ENCODE measurements around the gene ASGR2. TPM values are rescaled to one million over a fixed set of nuclear protein-coding genes. Genes with fewer than 3 reads are reported as not detected.

ASGR2 gene
- total RNA-seq, 4 donors from 2014 or later: 0.32 to 1.5 (median 0.42) TPM; not detected in 1

DNA sequence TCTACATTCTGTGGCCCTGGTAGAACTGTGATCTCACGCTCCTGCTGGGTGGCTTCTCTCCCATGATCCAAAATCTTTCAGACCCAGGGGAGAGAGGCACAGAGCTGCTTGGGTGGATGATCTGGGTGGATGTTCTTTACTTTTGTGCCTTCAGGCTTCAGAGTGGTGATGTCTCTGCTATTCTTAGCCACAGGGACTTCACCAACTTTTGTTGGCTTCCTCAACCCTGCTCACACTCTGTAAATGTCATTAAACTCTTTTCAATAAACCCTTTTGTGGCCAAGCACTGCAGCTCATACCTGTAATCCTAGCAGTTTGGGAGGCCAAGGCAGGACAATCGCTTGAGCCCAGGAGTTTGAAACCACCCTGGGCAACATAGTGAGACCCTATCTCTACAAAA is 42.2 kb downstream of the ASGR2 start:
- Histone ChIP-seq H3K27ac (replicated peaks in 1 of 4) (no peak overlapping the region), H3K27me3 (no peaks in the 10 kb centered on the region), H3K4me1 (no peaks in the 10 kb centered on the region), H3K4me3 (no peak overlapping the region), H3K36me3 (no peaks in the 10 kb centered on the region), H3K9me3 (peaks cover 0 to 16% (median 9%) of the 10 kb centered on the region in 4 donors)
- no peak for DNase-seq (ENCODE audit: extremely low spot score)
- intact Hi-C loops (cut with DNase I): no loop called here
- no peak for TF ChIP-seq POLR2A (IDR thresholded peaks at IDR 0.05; ENCODE audit: low read depth)
- 89% methylated on average over 2 of the region's 2 CpGs for WGBS

DNA sequence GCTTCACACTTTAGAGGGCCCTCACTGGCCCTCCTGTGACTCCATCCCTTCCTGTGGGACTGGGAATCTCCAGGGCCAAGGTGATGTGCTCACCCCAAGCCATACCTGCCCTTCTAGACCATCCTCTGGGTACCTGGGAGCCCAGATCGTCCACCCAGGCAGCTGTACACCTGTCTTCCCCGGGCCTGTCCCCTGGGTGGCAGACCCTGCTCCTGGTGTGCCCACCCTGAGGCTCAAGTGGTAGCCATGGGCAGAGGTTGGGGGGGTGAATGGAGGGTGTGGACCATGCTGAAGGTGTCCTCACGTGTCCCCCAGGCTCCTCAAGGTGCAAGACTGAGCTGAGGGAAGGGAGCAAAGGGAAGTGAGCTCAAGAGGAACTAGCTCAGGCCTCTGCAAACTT is 43.9 kb downstream of the ASGR2 start:
- Histone ChIP-seq H3K27ac (replicated peaks in 1 of 4) (no peak overlapping the region), H3K9me3 (peaks cover 0 to 17% (median 9%) of the 10 kb centered on the region in 4 donors), H3K36me3 (no peaks in the 10 kb centered on the region), H3K4me1 (no peaks in the 10 kb centered on the region), H3K4me3 (no peak overlapping the region), H3K27me3 (peaks cover 0 to 3% (median 0%) of the 10 kb centered on the region in 4 donors)
- TF ChIP-seq EP300 (IDR thresholded peaks at IDR 0.05): no peak
- intact Hi-C loops (cut with DNase I): no loop called here
- WGBS: 78% methylated on average over 3 of the region's 3 CpGs
- no peak for DNase-seq (ENCODE audit: extremely low spot score)

DNA sequence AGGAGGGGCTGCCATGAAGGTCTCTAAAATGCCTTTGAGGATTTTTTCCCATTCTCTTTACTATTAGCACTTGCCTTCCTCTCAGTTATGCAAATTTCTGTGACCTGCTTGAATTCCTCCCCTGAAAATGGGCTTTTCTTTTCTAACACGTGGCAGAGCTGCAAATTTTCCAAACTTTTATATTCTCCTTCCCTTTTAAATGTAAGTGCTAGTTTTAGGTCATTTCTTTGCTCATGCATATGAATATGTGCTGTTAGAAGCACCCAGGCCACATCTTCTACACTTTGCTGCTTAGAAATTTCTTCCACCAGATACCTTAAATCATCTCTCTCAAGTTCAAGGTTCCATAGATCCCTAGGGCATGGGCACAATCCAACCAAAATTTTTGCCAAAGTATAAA is 46.4 kb downstream of the ASGR2 start:
- DNase-seq (ENCODE audit: extremely low spot score): no peak
- 33% methylated on average over 1 of the region's 1 CpG for WGBS
- Histone ChIP-seq H3K9me3 (peaks cover 0 to 17% (median 9%) of the 10 kb centered on the region in 4 donors), H3K4me3 (no peak overlapping the region), H3K27me3 (peaks cover 0 to 3% (median 0%) of the 10 kb centered on the region in 4 donors), H3K27ac (replicated peaks in 1 of 4) (no peak overlapping the region), H3K4me1 (no peaks in the 10 kb centered on the region), H3K36me3 (no peaks in the 10 kb centered on the region)
- intact Hi-C loops (cut with DNase I): no loop called here
- TF ChIP-seq POLR2A (IDR thresholded peaks at IDR 0.05; ENCODE audit: low read depth): no peak
- no peak for TF ChIP-seq POLR2AphosphoS5 (IDR thresholded peaks at IDR 0.05)

DNA sequence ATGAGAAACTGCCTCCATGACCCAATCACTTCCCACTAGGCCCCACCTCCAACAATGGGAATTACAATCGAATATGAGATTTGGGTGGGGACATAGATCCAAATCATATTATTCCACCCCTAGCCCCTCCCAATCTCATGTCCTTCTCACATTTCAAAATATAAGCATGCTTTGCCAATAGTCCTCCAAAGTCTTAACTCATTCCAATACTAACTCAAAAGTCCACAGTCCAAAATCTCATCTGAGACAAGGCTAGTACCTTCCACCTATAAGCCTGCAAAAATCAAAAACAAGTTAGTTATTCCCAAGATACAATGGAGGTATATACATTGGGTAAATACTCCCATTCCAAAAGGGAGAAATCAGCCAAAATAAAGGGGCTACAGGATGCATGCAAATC is 47.4 kb downstream of the ASGR2 start:
- intact Hi-C loops (cut with DNase I): no loop called here
- Histone ChIP-seq H3K27me3 (peaks cover 0 to 8% (median 0%) of the 10 kb centered on the region in 4 donors), H3K4me3 (no peak overlapping the region), H3K9me3 (peaks cover 0 to 17% (median 9%) of the 10 kb centered on the region in 4 donors), H3K36me3 (no peaks in the 10 kb centered on the region), H3K27ac (replicated peaks in 1 of 4) (no peak overlapping the region), H3K4me1 (no peaks in the 10 kb centered on the region)
- TF ChIP-seq, protein P1, sequence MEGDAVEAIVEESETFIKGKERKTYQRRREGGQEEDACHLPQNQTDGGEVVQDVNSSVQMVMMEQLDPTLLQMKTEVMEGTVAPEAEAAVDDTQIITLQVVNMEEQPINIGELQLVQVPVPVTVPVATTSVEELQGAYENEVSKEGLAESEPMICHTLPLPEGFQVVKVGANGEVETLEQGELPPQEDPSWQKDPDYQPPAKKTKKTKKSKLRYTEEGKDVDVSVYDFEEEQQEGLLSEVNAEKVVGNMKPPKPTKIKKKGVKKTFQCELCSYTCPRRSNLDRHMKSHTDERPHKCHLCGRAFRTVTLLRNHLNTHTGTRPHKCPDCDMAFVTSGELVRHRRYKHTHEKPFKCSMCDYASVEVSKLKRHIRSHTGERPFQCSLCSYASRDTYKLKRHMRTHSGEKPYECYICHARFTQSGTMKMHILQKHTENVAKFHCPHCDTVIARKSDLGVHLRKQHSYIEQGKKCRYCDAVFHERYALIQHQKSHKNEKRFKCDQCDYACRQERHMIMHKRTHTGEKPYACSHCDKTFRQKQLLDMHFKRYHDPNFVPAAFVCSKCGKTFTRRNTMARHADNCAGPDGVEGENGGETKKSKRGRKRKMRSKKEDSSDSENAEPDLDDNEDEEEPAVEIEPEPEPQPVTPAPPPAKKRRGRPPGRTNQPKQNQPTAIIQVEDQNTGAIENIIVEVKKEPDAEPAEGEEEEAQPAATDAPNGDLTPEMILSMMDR (IDR thresholded peaks at IDR 0.05): no peak
- no peak for TF ChIP-seq POLR2AphosphoS5 (IDR thresholded peaks at IDR 0.05)
- no peak for TF ChIP-seq EP300 (IDR thresholded peaks at IDR 0.05)
- no peak for TF ChIP-seq POLR2A (IDR thresholded peaks at IDR 0.05; ENCODE audit: low read depth)
- WGBS: 86% methylated on average over 1 of the region's 1 CpG
- DNase-seq (ENCODE audit: extremely low spot score): no peak

DNA sequence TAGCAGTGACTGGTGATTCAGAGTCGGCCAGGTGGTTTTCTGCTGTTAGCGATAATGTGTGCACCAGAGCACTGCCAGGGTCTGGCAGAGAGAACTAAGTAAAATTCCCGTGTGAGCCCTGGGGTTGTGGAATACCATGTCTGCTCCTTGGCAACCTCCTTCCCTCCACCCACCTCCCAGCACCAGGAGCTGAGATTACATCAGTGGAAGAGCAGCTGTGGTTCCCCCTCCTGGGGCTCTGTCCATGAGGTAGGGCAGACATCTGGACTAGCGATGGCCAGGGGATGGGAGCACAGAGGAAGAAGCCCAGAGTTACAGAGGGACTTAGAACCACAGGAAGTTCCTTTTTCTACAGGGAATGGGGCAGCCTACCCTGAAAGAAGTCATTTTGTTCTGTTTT is 50.4 kb downstream of the ASGR2 start:
- Histone ChIP-seq H3K9me3 (peaks cover 0 to 17% (median 9%) of the 10 kb centered on the region in 4 donors), H3K4me1 (no peaks in the 10 kb centered on the region), H3K36me3 (no peaks in the 10 kb centered on the region), H3K4me3 (no peak overlapping the region), H3K27me3 (peaks cover 0 to 22% (median 0%) of the 10 kb centered on the region in 4 donors), H3K27ac (replicated peaks in 1 of 4) (no peak overlapping the region)
- WGBS: 47% methylated on average over 4 of the region's 4 CpGs
- intact Hi-C loops (cut with DNase I): no loop called here
- no peak for DNase-seq (ENCODE audit: extremely low spot score)
- TF ChIP-seq POLR2AphosphoS5 (IDR thresholded peaks at IDR 0.05) (no peak), POLR2A (IDR thresholded peaks at IDR 0.05; ENCODE audit: low read depth) (no peak), EP300 (IDR thresholded peaks at IDR 0.05) (no peak)
- TF ChIP-seq, protein P1 (IDR thresholded peaks at IDR 0.05): no peak

DNA sequence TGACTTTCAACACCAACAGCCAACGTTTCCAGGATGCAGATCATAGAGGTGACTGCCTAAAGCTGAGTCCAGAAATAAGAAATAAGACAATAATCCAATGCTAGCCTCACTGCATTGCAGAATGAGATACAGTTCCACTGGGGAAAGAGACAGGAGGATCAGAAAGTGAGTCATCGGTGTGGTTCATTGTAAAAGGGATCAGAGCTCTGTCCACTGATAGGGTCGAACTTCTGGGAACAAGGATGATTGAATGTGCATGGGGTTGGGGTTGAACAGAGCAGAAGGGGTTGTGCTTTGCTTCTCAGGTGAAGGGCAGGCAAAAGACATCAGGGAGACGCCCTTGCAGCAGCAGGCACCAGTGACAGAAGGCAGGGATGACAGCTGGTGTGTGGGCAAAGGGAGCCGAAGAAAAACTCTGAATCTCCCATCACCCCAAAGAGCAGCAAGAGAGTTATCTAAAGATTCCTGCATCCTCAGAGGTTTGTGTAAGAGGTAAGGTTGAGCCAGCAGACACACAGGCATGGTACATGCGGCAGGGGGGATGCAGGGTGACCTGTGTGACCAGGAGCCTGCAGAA is 51.0 kb downstream of the ASGR2 start:
- Histone ChIP-seq H3K27me3 (peaks cover 0 to 22% (median 0%) of the 10 kb centered on the region in 4 donors), H3K36me3 (no peaks in the 10 kb centered on the region), H3K4me3 (no peak overlapping the region), H3K4me1 (no peaks in the 10 kb centered on the region), H3K9me3 (peaks cover 0 to 12% (median 9%) of the 10 kb centered on the region in 4 donors), H3K27ac (replicated peaks in 1 of 4) (no peak overlapping the region)
- DNase-seq (ENCODE audit: extremely low spot score): no peak
- no peak for TF ChIP-seq POLR2A (IDR thresholded peaks at IDR 0.05; ENCODE audit: low read depth)
- no peak for TF ChIP-seq EP300 (IDR thresholded peaks at IDR 0.05)
- TF ChIP-seq POLR2AphosphoS5 (IDR thresholded peaks at IDR 0.05): no peak
- TF ChIP-seq, protein P1 (IDR thresholded peaks at IDR 0.05): no peak
- intact Hi-C loops (cut with DNase I): no loop called here
- 71% methylated on average over 6 of the region's 6 CpGs for WGBS

All from esophagus muscularis mucosa (tissue), 4 donors.